ENCODE results near the gene RRM2. TPM values are rescaled to one million over a fixed set of nuclear protein-coding genes. Genes with fewer than 3 reads are reported as not detected.

RRM2 gene
- total and polyA plus RNA-seq, 3 experiments from 2014 or later, result 1.4 to 427 (median 425) TPM

- H3K4me3 Mint-ChIP-seq, result no peak overlapping the region
- H3K27me3 ChIP-seq (ENCODE audit: insufficient read depth, low read length, poor library complexity, severe bottlenecking), result peaks cover 47% of the 10 kb centered on the region
- H3K9me3 ChIP-seq (ENCODE audit: low read length), result no peaks in the 10 kb centered on the region
- no peak overlapping the region for H3K4me3 ChIP-seq (ENCODE audit: low read length)
- H3K27ac ChIP-seq (ENCODE audit: low read depth, low read length), result no peak overlapping the region
- no peaks in the 10 kb centered on the region for H3K9me3 Mint-ChIP-seq
- peaks cover 8 to 11% (median 9%) of the 10 kb centered on the region in 3 donors for H3K4me1 Mint-ChIP-seq
- H3K27ac Mint-ChIP-seq, result no peak overlapping the region
- peaks cover 51 to 69% of the 10 kb centered on the region in 2 donors for H3K27me3 Mint-ChIP-seq
- H3K4me1 ChIP-seq (ENCODE audit: insufficient read depth, low read length), result peaks cover 12% of the 10 kb centered on the region
- no peaks in the 10 kb centered on the region for H3K36me3 ChIP-seq (ENCODE audit: insufficient read depth, low read length)
- ChIA-PET POLR2A (no interaction called here), CTCF (interaction anchor here (1.0 to 4.2 kb wide), 5 partner anchors 10 to 351 kb away, joined by 3 to 33 read pairs (median 8); no protein-coding TSS in a partner anchor)
- no peak for DNase-seq
- no peaks in the 10 kb centered on the region for H3K36me3 Mint-ChIP-seq
These were observed 38.2 kb upstream of the RRM2 start for GRCh38 chr2:10084223-10084865.

GRCh38 chr2:10085043-10085667 is 37.4 kb upstream of the RRM2 start:
- H3K9me3 ChIP-seq (ENCODE audit: low read length), result no peaks in the 10 kb centered on the region
- peaks cover 11% of the 10 kb centered on the region for H3K4me1 ChIP-seq (ENCODE audit: insufficient read depth, low read length)
- DNase-seq, result no peak
- ChIA-PET CTCF (interaction anchor here (1.0 to 2.1 kb wide), 5 partner anchors 9 to 350 kb away, joined by 3 to 12 read pairs (median 6); no protein-coding TSS in a partner anchor), POLR2A (interaction anchor here (0.5 kb wide), 1 partner anchor 364 kb away, joined by 4 read pairs; no protein-coding TSS in a partner anchor)
- no peak overlapping the region for H3K4me3 ChIP-seq (ENCODE audit: low read length)
- peaks cover 8 to 10% (median 8%) of the 10 kb centered on the region in 3 donors for H3K4me1 Mint-ChIP-seq
- peaks cover 58 to 77% of the 10 kb centered on the region in 2 donors for H3K27me3 Mint-ChIP-seq
- peaks cover 46% of the 10 kb centered on the region for H3K27me3 ChIP-seq (ENCODE audit: insufficient read depth, low read length, poor library complexity, severe bottlenecking)
- H3K27ac ChIP-seq (ENCODE audit: low read depth, low read length), result no peak overlapping the region
- no peaks in the 10 kb centered on the region for H3K36me3 ChIP-seq (ENCODE audit: insufficient read depth, low read length)
- H3K27ac Mint-ChIP-seq, result no peak overlapping the region
- no peaks in the 10 kb centered on the region for H3K9me3 Mint-ChIP-seq
- H3K4me3 Mint-ChIP-seq, result no peak overlapping the region
- no peaks in the 10 kb centered on the region for H3K36me3 Mint-ChIP-seq

- no peak overlapping the region for H3K4me3 Mint-ChIP-seq
- H3K36me3 Mint-ChIP-seq, result no peaks in the 10 kb centered on the region
- Histone ChIP-seq H3K9me3 (ENCODE audit: low read length) (no peaks in the 10 kb centered on the region), H3K4me1 (ENCODE audit: insufficient read depth, low read length) (peaks cover 9% of the 10 kb centered on the region), H3K36me3 (ENCODE audit: insufficient read depth, low read length) (no peaks in the 10 kb centered on the region), H3K4me3 (ENCODE audit: low read length) (no peak overlapping the region), H3K27ac (ENCODE audit: low read depth, low read length) (no peak overlapping the region), H3K27me3 (ENCODE audit: insufficient read depth, low read length, poor library complexity, severe bottlenecking) (peaks cover 48% of the 10 kb centered on the region)
- DNase-seq, result no peak
- ChIA-PET CTCF (interaction anchor here (1.0 to 2.1 kb wide), 4 partner anchors 11 to 349 kb away, joined by 3 to 12 read pairs (median 7); no protein-coding TSS in a partner anchor), POLR2A (interaction anchor here (0.5 kb wide), 1 partner anchor 364 kb away, joined by 4 read pairs; no protein-coding TSS in a partner anchor)
- H3K9me3 Mint-ChIP-seq, result no peaks in the 10 kb centered on the region
- peaks cover 8% of the 10 kb centered on the region in 3 donors for H3K4me1 Mint-ChIP-seq
- peaks cover 63 to 81% of the 10 kb centered on the region in 2 donors for H3K27me3 Mint-ChIP-seq
- no peak overlapping the region for H3K27ac Mint-ChIP-seq
These were observed 36.9 kb upstream of the RRM2 start for GRCh38 chr2:10085668-10086059.

- POLR2A ChIA-PET, result no interaction called here
- H3K9me3 Mint-ChIP-seq, result peaks cover 0 to 3% (median under 1%) of the 10 kb centered on the region in 5 donors
- H3K4me3 Mint-ChIP-seq, result no peak overlapping the region
- H3K36me3 Mint-ChIP-seq, result no peaks in the 10 kb centered on the region
- no peak overlapping the region for H3K27ac Mint-ChIP-seq
- Histone ChIP-seq H3K36me3 (ENCODE audit: insufficient read depth, low read length) (no peaks in the 10 kb centered on the region), H3K9me3 (ENCODE audit: low read length) (no peaks in the 10 kb centered on the region), H3K4me3 (ENCODE audit: low read length) (no peak overlapping the region), H3K27me3 (ENCODE audit: insufficient read depth, low read length, poor library complexity, severe bottlenecking) (peaks cover 42% of the 10 kb centered on the region), H3K27ac (ENCODE audit: low read depth, low read length) (no peak overlapping the region), H3K4me1 (ENCODE audit: insufficient read depth, low read length) (no peaks in the 10 kb centered on the region)
- peaks cover 56 to 80% of the 10 kb centered on the region in 2 donors for H3K27me3 Mint-ChIP-seq
- H3K4me1 Mint-ChIP-seq, result peaks cover 4 to 5% (median 4%) of the 10 kb centered on the region in 3 donors
- CTCF ChIA-PET, result interaction anchor here (1.3 to 2.6 kb wide), 4 partner anchors 11 to 348 kb away, joined by 3 to 12 read pairs (median 5); no protein-coding TSS in a partner anchor
- DNase-seq, result no peak
These were observed 35.6 kb upstream of the RRM2 start for GRCh38 chr2:10086950-10087349.

- no peak overlapping the region for H3K27ac ChIP-seq (ENCODE audit: low read depth, low read length)
- CTCF ChIA-PET, result interaction anchor here (1.3 to 2.6 kb wide), 4 partner anchors 10 to 348 kb away, joined by 3 to 12 read pairs (median 5); no protein-coding TSS in a partner anchor
- DNase-seq, result no peak
- H3K4me1 ChIP-seq (ENCODE audit: insufficient read depth, low read length), result no peaks in the 10 kb centered on the region
- POLR2A ChIA-PET, result no interaction called here
- H3K4me3 ChIP-seq (ENCODE audit: low read length), result no peak overlapping the region
- peaks cover 57 to 83% of the 10 kb centered on the region in 2 donors for H3K27me3 Mint-ChIP-seq
- no peaks in the 10 kb centered on the region for H3K36me3 Mint-ChIP-seq
- H3K27ac Mint-ChIP-seq, result no peak overlapping the region
- H3K27me3 ChIP-seq (ENCODE audit: insufficient read depth, low read length, poor library complexity, severe bottlenecking), result peaks cover 39% of the 10 kb centered on the region
- no peaks in the 10 kb centered on the region for H3K9me3 ChIP-seq (ENCODE audit: low read length)
- H3K9me3 Mint-ChIP-seq, result peaks cover 0 to 7% (median 5%) of the 10 kb centered on the region in 5 donors
- H3K4me3 Mint-ChIP-seq, result no peak overlapping the region
- no peaks in the 10 kb centered on the region for H3K36me3 ChIP-seq (ENCODE audit: insufficient read depth, low read length)
- H3K4me1 Mint-ChIP-seq, result peaks cover 4 to 5% (median 5%) of the 10 kb centered on the region in 3 donors
These were observed 35.2 kb upstream of the RRM2 start for GRCh38 chr2:10087360-10087759.

- peaks cover 31% of the 10 kb centered on the region for H3K27me3 ChIP-seq (ENCODE audit: insufficient read depth, low read length, poor library complexity, severe bottlenecking)
- Mint-ChIP-seq H3K27ac (no peak overlapping the region), H3K27me3 (peaks cover 60 to 81% of the 10 kb centered on the region in 2 donors), H3K4me3 (no peak overlapping the region), H3K36me3 (no peaks in the 10 kb centered on the region), H3K4me1 (peaks cover 4 to 5% (median 5%) of the 10 kb centered on the region in 3 donors), H3K9me3 (peaks cover 0 to 7% (median 5%) of the 10 kb centered on the region in 5 donors)
- CTCF ChIA-PET, result interaction anchor here (1.0 to 3.6 kb wide), 3 partner anchors 12 to 19 kb away, joined by 4 to 22 read pairs (median 5); no protein-coding TSS in a partner anchor
- no peaks in the 10 kb centered on the region for H3K9me3 ChIP-seq (ENCODE audit: low read length)
- no peak overlapping the region for H3K27ac ChIP-seq (ENCODE audit: low read depth, low read length)
- no peak for DNase-seq
- no peak overlapping the region for H3K4me3 ChIP-seq (ENCODE audit: low read length)
- POLR2A ChIA-PET, result no interaction called here
- H3K36me3 ChIP-seq (ENCODE audit: insufficient read depth, low read length), result no peaks in the 10 kb centered on the region
- no peaks in the 10 kb centered on the region for H3K4me1 ChIP-seq (ENCODE audit: insufficient read depth, low read length)
These were observed 32.9 kb upstream of the RRM2 start for GRCh38 chr2:10089565-10090190.

GRCh38 chr2:10091182-10091888 is 31.2 kb upstream of the RRM2 start:
- DNase-seq, result peak in 1 of 5 donors; percentile 10
- no peak overlapping the region for H3K4me3 ChIP-seq (ENCODE audit: low read length)
- POLR2A ChIA-PET, result no interaction called here

More at GRCh38 chr2:10091182-10091888, 31.2 kb upstream of the RRM2 start:
- H3K4me1 Mint-ChIP-seq, result peaks cover 4 to 5% (median 5%) of the 10 kb centered on the region in 3 donors
- peaks cover 22% of the 10 kb centered on the region for H3K27me3 ChIP-seq (ENCODE audit: insufficient read depth, low read length, poor library complexity, severe bottlenecking)
- peaks cover 50 to 81% of the 10 kb centered on the region in 2 donors for H3K27me3 Mint-ChIP-seq
- H3K27ac Mint-ChIP-seq, result no peak overlapping the region
- H3K9me3 Mint-ChIP-seq, result peaks cover 0 to 7% (median 5%) of the 10 kb centered on the region in 5 donors
- H3K4me1 ChIP-seq (ENCODE audit: insufficient read depth, low read length), result no peaks in the 10 kb centered on the region
- H3K9me3 ChIP-seq (ENCODE audit: low read length), result no peaks in the 10 kb centered on the region
- peak overlapping the region; percentile 43 to 75 (median 70) for H3K4me3 Mint-ChIP-seq
- H3K36me3 ChIP-seq (ENCODE audit: insufficient read depth, low read length), result no peaks in the 10 kb centered on the region
- CTCF ChIA-PET, result interaction anchor here (0.7 to 3.6 kb wide), 5 partner anchors 11 to 107 kb away, joined by 3 to 22 read pairs (median 3); no protein-coding TSS in a partner anchor
- H3K36me3 Mint-ChIP-seq, result no peaks in the 10 kb centered on the region
- no peak overlapping the region for H3K27ac ChIP-seq (ENCODE audit: low read depth, low read length)

Data from CD8-positive, alpha-beta memory T cell (primary cell).